Measurements from ENCODE around the gene ABCF3.
"Not testable (repeated sequence)": the region's sequence is repeated elsewhere in the genome, so short reads cannot be mapped to it uniquely, and the experiment has no call there.

ABCF3 gene, protein sequence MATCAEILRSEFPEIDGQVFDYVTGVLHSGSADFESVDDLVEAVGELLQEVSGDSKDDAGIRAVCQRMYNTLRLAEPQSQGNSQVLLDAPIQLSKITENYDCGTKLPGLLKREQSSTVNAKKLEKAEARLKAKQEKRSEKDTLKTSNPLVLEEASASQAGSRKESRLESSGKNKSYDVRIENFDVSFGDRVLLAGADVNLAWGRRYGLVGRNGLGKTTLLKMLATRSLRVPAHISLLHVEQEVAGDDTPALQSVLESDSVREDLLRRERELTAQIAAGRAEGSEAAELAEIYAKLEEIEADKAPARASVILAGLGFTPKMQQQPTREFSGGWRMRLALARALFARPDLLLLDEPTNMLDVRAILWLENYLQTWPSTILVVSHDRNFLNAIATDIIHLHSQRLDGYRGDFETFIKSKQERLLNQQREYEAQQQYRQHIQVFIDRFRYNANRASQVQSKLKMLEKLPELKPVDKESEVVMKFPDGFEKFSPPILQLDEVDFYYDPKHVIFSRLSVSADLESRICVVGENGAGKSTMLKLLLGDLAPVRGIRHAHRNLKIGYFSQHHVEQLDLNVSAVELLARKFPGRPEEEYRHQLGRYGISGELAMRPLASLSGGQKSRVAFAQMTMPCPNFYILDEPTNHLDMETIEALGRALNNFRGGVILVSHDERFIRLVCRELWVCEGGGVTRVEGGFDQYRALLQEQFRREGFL

DNA sequence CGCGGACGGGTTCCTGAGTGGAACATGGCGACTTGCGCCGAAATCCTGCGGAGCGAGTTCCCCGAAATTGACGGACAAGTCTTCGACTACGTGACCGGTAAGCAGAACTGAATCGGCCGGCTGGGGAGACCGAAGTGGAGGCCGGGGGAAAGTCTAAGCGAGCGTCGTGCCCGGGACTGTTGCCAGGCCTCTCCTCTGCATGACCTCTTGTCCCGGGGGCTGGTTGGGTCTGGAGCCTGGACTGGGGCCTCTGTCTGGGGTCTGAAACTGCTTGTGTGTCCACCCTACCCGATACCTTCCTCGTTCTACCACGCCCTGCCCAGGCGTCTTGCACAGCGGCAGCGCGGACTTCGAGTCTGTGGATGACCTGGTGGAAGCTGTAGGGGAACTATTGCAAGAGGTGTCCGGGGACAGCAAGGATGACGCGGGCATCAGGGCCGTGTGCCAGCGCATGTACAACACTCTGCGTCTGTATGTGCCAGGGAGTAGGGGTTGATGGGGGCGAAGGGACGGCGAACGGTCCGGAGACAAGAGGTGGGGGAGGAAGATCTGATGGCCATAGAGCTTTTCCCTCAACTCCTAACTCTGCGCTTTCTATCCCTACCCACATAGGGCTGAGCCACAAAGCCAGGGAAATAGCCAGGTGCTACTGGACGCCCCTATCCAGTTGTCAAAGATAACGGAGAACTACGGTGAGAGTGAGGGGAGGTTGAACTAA, at the start of gene ABCF3:
Gene ABCF3, plus strand, starts transcription at position 16 of the 718 bp plus-strand sequence. Its CDS starts 9 bp downstream, at position 25.
- H3K27me3 ChIP-seq (ENCODE audit: control insufficient read depth in 1 of 2, insufficient read depth in 2 of 2, low read length in 2 of 2), result no peaks in the 10 kb centered on the region
- H3K4me3 ChIP-seq (ENCODE audit: low read length in 2 of 2), result peak within 1 kb of the TSS; percentile 94 to 100
- peaks cover 25% of the 10 kb centered on the region for H3K4me1 ChIP-seq (ENCODE audit: control insufficient read depth, insufficient read depth, low read length)
- H3K9ac ChIP-seq (ENCODE audit: low read length in 2 of 2), result peak within 1 kb of the TSS; percentile 91 to 95
- no peaks in the 10 kb centered on the region for H3K9me3 ChIP-seq (ENCODE audit: control insufficient read depth in 2 of 2, low read length in 2 of 2)
- H3K27ac ChIP-seq (ENCODE audit: low read length), result peak within 1 kb of the TSS; percentile 84
- peaks cover 55 to 58% of the 10 kb centered on the region in 2 donors for H3K36me3 ChIP-seq (ENCODE audit: control insufficient read depth in 2 of 2, insufficient read depth in 2 of 2, low read length in 2 of 2)

DNA sequence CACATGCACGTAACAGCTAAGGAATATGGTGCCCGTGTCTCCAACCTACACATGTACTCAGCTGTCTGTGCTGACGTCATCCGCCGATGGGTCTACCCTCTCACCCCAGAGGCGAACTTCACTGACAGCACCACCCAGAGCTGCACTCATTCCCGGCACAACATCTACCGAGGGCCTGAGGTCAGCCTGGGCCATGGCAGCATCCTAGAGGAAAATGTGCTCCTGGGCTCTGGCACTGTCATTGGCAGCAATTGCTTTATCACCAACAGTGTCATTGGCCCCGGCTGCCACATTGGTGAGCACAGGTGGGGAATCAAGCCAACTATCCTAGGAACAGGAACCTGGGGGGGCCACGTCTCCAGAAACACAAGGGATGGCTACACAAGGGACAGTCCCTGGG, 45.6 kb upstream of the ABCF3 start:
- Histone ChIP-seq H3K9ac (ENCODE audit: low read length in 2 of 2) (no peak overlapping the region), H3K4me1 (ENCODE audit: control insufficient read depth, insufficient read depth, low read length) (peaks cover 21% of the 10 kb centered on the region), H3K27ac (ENCODE audit: low read length) (no peak overlapping the region), H3K4me3 (ENCODE audit: low read length in 2 of 2) (no peak overlapping the region), H3K27me3 (ENCODE audit: control insufficient read depth in 1 of 2, insufficient read depth in 2 of 2, low read length in 2 of 2) (no peaks in the 10 kb centered on the region), H3K36me3 (ENCODE audit: control insufficient read depth in 2 of 2, insufficient read depth in 2 of 2, low read length in 2 of 2) (peaks cover 49 to 51% of the 10 kb centered on the region in 2 donors), H3K9me3 (ENCODE audit: control insufficient read depth in 2 of 2, low read length in 2 of 2) (no peaks in the 10 kb centered on the region)

DNA sequence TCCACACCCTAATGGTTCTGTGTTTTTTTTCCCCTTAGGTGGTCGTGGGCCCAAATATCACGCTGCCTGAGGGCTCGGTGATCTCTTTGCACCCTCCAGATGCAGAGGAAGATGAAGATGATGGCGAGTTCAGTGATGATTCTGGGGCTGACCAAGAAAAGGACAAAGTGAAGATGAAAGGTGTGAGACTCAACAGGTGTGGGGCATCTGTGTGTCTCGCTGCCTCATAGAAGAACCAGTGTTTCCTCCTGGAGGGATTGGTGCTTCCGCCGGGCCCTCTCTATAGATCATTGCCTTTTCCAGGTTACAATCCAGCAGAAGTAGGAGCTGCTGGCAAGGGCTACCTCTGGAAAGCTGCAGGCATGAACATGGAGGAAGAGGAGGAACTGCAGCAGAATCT, 43.8 kb upstream of the ABCF3 start:
- no peaks in the 10 kb centered on the region for H3K9me3 ChIP-seq (ENCODE audit: control insufficient read depth in 2 of 2, low read length in 2 of 2)
- peaks cover 52 to 56% of the 10 kb centered on the region in 2 donors for H3K36me3 ChIP-seq (ENCODE audit: control insufficient read depth in 2 of 2, insufficient read depth in 2 of 2, low read length in 2 of 2)
- no peak overlapping the region for H3K9ac ChIP-seq (ENCODE audit: low read length in 2 of 2)
- no peak overlapping the region for H3K4me3 ChIP-seq (ENCODE audit: low read length in 2 of 2)
- H3K27ac ChIP-seq (ENCODE audit: low read length), result no peak overlapping the region
- no peaks in the 10 kb centered on the region for H3K27me3 ChIP-seq (ENCODE audit: control insufficient read depth in 1 of 2, insufficient read depth in 2 of 2, low read length in 2 of 2)
- peaks cover 7% of the 10 kb centered on the region for H3K4me1 ChIP-seq (ENCODE audit: control insufficient read depth, insufficient read depth, low read length)

DNA sequence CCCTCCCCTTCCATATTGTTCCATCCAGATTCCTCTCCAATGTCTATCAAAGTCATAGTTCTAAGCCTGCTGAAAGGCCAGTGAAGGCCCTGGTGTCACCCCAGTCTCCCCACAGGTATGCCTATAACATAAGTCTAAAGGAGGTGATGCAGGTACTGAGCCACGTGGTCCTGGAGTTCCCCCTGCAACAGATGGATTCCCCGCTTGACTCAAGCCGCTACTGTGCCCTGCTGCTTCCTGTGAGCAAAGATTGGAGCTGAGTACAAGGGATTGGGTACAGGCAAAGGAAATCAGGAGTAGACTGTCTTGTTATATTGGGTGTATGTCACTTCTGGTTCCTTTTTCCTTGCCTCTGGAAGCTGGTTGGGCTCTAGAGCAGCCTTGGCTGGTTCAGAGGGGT, 42.7 kb upstream of the ABCF3 start:
- Histone ChIP-seq H3K9ac (ENCODE audit: low read length in 2 of 2) (no peak overlapping the region), H3K27ac (ENCODE audit: low read length) (no peak overlapping the region), H3K4me1 (ENCODE audit: control insufficient read depth, insufficient read depth, low read length) (peaks cover 4% of the 10 kb centered on the region), H3K27me3 (ENCODE audit: control insufficient read depth in 1 of 2, insufficient read depth in 2 of 2, low read length in 2 of 2) (no peaks in the 10 kb centered on the region), H3K4me3 (ENCODE audit: low read length in 2 of 2) (no peak overlapping the region), H3K9me3 (ENCODE audit: control insufficient read depth in 2 of 2, low read length in 2 of 2) (no peaks in the 10 kb centered on the region), H3K36me3 (ENCODE audit: control insufficient read depth in 2 of 2, insufficient read depth in 2 of 2, low read length in 2 of 2) (peaks cover 52 to 55% of the 10 kb centered on the region in 2 donors)

DNA sequence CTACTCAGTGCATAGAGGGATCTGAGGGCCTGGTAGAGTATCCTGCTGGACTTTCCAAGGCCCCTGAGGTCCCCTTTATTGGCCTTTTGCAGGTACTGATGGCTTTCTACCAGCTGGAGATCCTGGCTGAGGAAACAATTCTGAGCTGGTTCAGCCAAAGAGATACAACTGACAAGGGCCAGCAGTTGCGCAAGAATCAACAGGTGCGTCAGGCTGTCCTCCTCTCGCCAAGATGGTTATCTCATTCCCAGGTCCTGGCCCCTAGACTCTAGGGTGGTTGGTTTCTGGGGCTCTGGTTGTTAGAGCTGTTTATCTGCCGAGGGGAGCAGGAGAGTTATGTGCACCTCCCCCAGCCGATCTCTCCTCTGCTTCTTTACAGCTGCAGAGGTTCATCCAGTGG, 41.5 kb upstream of the ABCF3 start:
- Histone ChIP-seq H3K27ac (ENCODE audit: low read length) (no peak overlapping the region), H3K27me3 (ENCODE audit: control insufficient read depth in 1 of 2, insufficient read depth in 2 of 2, low read length in 2 of 2) (no peaks in the 10 kb centered on the region), H3K9ac (ENCODE audit: low read length in 2 of 2) (no peak overlapping the region), H3K36me3 (ENCODE audit: control insufficient read depth in 2 of 2, insufficient read depth in 2 of 2, low read length in 2 of 2) (peaks cover 52% of the 10 kb centered on the region in 2 donors), H3K9me3 (ENCODE audit: control insufficient read depth in 2 of 2, low read length in 2 of 2) (no peaks in the 10 kb centered on the region), H3K4me3 (ENCODE audit: low read length in 2 of 2) (no peak overlapping the region), H3K4me1 (ENCODE audit: control insufficient read depth, insufficient read depth, low read length) (peaks cover 4% of the 10 kb centered on the region)

DNA sequence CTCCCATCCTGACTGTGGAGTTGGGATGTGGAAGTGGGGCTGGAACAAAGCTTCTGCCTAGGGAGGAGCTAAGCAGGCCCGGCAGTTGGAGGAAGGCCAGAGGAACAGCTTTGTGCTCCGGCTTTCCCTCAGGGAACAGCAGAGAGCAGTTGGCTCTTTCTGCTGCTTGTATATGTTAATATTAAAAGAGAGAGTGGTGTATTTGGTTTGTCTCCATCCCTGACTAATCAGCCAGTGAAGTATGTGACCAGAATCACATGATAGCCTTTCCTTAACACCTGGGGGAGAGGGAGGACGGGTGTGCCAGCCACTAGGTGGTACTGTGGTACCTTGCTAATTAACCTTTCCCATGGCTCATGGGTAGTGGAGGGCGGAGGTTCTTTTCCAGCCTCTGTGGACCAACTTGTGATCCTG, 40.9 kb upstream of the ABCF3 start:
- Histone ChIP-seq H3K36me3 (ENCODE audit: control insufficient read depth in 2 of 2, insufficient read depth in 2 of 2, low read length in 2 of 2) (peaks cover 51 to 53% of the 10 kb centered on the region in 2 donors), H3K4me3 (ENCODE audit: low read length in 2 of 2) (no peak overlapping the region), H3K9me3 (ENCODE audit: control insufficient read depth in 2 of 2, low read length in 2 of 2) (no peaks in the 10 kb centered on the region), H3K27ac (ENCODE audit: low read length) (no peak overlapping the region), H3K27me3 (ENCODE audit: control insufficient read depth in 1 of 2, insufficient read depth in 2 of 2, low read length in 2 of 2) (no peaks in the 10 kb centered on the region), H3K9ac (ENCODE audit: low read length in 2 of 2) (peak overlapping the region in 1 of 2 donors; percentile 36), H3K4me1 (ENCODE audit: control insufficient read depth, insufficient read depth, low read length) (peaks cover 4% of the 10 kb centered on the region)

DNA sequence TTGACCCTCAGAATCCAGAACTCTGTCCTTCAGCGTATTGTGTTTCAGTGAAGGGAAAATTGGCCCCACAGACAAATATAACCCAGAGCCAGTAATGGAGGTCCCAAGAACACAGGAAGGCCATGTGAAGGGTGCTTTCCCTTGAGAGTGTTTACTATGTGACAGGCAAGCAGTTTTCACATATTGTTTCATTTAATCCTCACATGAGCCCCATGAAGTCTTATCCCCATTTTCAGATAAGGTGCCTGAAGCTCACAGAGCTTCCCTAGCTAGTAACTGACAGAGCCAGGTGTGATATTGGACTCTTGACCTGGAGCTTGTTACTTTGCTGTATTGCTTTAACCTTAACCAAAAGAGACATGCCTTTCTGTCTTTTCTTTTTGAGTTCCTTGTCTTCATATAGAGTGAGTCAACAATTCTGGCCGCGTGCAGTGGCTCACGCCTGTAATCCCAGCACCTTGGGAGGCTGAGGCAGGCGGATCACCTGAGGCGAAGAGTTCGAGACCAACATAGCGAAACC, 40.2 kb upstream of the ABCF3 start:
- no peak overlapping the region for H3K9ac ChIP-seq (ENCODE audit: low read length in 2 of 2)
- peaks cover 4% of the 10 kb centered on the region for H3K4me1 ChIP-seq (ENCODE audit: control insufficient read depth, insufficient read depth, low read length)
- H3K27me3 ChIP-seq (ENCODE audit: control insufficient read depth in 1 of 2, insufficient read depth in 2 of 2, low read length in 2 of 2), result no peaks in the 10 kb centered on the region
- peaks cover 44 to 47% of the 10 kb centered on the region in 2 donors for H3K36me3 ChIP-seq (ENCODE audit: control insufficient read depth in 2 of 2, insufficient read depth in 2 of 2, low read length in 2 of 2)
- H3K27ac ChIP-seq (ENCODE audit: low read length), result no peak overlapping the region
- H3K9me3 ChIP-seq (ENCODE audit: control insufficient read depth in 2 of 2, low read length in 2 of 2), result no peaks in the 10 kb centered on the region
- no peak overlapping the region for H3K4me3 ChIP-seq (ENCODE audit: low read length in 2 of 2)

DNA sequence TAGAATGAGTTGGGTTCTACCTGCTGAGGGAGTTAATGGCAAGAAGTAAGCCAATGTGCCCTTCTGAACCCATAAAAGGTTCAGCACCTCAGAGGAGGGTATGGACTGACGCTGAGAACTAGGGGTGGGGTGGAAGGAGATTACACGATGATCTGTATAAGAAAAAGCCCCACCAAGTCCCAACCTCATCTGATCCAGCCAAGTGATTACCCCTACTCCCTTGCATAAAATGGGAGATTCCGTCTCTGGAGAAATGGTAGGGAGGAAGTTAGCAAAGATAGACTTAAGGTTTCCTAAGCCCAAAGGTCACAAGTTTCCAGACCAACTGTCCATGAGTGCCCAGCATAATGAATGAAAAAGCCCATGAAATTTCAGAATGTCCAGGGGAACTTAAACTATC, 37.9 kb upstream of the ABCF3 start:
- no peak overlapping the region for H3K27ac ChIP-seq (ENCODE audit: low read length)
- H3K4me1 ChIP-seq (ENCODE audit: control insufficient read depth, insufficient read depth, low read length), result peaks cover 4% of the 10 kb centered on the region
- no peak overlapping the region for H3K4me3 ChIP-seq (ENCODE audit: low read length in 2 of 2)
- H3K9me3 ChIP-seq (ENCODE audit: control insufficient read depth in 2 of 2, low read length in 2 of 2), result no peaks in the 10 kb centered on the region
- H3K36me3 ChIP-seq (ENCODE audit: control insufficient read depth in 2 of 2, insufficient read depth in 2 of 2, low read length in 2 of 2), result peaks cover 24 to 27% of the 10 kb centered on the region in 2 donors
- no peak overlapping the region for H3K9ac ChIP-seq (ENCODE audit: low read length in 2 of 2)
- no peaks in the 10 kb centered on the region for H3K27me3 ChIP-seq (ENCODE audit: control insufficient read depth in 1 of 2, insufficient read depth in 2 of 2, low read length in 2 of 2)

DNA sequence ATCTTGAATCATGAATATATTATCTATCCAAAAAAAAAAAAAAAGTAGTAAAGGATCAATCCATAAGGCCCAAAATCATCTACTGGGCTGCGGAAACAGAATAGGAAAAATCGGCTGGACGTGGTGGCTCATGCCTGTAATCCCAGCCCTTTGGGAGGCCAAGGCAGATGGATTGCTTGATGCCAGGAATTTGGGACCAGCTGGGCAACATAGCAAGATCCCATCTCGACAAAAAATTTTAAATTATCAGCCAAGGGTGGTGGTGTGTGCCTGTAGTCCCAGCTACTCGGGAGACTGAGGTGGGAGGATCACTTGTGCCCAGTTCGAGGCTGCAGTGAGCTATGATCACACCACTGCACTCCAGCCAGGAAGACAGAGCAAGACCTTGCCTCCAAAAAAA, 36.9 kb upstream of the ABCF3 start:
- Histone ChIP-seq H3K36me3 (ENCODE audit: control insufficient read depth in 2 of 2, insufficient read depth in 2 of 2, low read length in 2 of 2) (peaks cover 14 to 16% of the 10 kb centered on the region in 2 donors), H3K27ac (ENCODE audit: low read length) (no peak overlapping the region), H3K4me3 (ENCODE audit: low read length in 2 of 2) (no peak overlapping the region), H3K9ac (ENCODE audit: low read length in 2 of 2) (no peak overlapping the region), H3K4me1 (ENCODE audit: control insufficient read depth, insufficient read depth, low read length) (peaks cover 6% of the 10 kb centered on the region), H3K27me3 (ENCODE audit: control insufficient read depth in 1 of 2, insufficient read depth in 2 of 2, low read length in 2 of 2) (no peaks in the 10 kb centered on the region), H3K9me3 (ENCODE audit: control insufficient read depth in 2 of 2, low read length in 2 of 2) (no peaks in the 10 kb centered on the region)

DNA sequence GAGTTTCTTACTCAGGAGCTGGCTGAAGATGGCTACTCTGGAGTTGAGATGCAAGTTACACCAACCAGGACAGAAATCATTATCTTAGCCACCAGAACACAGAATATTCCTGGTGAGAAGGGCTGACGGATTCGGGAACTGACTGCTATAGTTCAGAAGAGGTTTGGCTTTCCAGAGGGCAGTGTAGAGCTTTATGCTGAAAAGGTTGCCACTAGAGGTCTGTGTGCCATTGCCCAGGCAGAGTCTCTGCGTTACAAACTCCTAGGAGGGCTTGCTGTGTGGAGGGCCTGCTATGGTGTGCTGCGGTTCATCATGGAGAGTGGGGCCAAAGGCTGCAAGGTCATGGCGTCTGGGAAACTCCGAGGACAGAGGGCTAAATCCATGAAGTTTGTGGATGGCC, 36.2 kb upstream of the ABCF3 start:
- not testable (repeated sequence) for H3K4me3 ChIP-seq (ENCODE audit: low read length in 2 of 2); H3K9me3 ChIP-seq (ENCODE audit: control insufficient read depth in 2 of 2, low read length in 2 of 2); H3K36me3 ChIP-seq (ENCODE audit: control insufficient read depth in 2 of 2, insufficient read depth in 2 of 2, low read length in 2 of 2); H3K27me3 ChIP-seq (ENCODE audit: control insufficient read depth in 1 of 2, insufficient read depth in 2 of 2, low read length in 2 of 2); H3K9ac ChIP-seq (ENCODE audit: low read length in 2 of 2); H3K27ac ChIP-seq (ENCODE audit: low read length)
- H3K4me1 ChIP-seq (ENCODE audit: control insufficient read depth, insufficient read depth, low read length), result peaks cover 10% of the 10 kb centered on the region

Measured in stomach smooth muscle (tissue), 2 donors.